HL-60 (cell line): ENCODE results near the gene EXOSC7.

Experiments
- DNase-seq, 2 experiments: peaks; one replicate each; pipeline ENCODE4 v3.0.0-alpha.2; 2010 to 2020; ENCODE audit warnings: low read depth in 1 of 2, low spot score in 1 of 2
- H3K27ac ChIP-seq: fragments of 250-450 bp; sonication (Bioruptor Pico); replicated peaks from 2 replicates; pipeline ENCODE4 v1.5.1; 2020; ENCODE audit warnings: mild to moderate bottlenecking, moderate library complexity
- H3K27me3 ChIP-seq: fragments of 250-450 bp; sonication (Bioruptor Pico); 2 replicates; pipeline ENCODE4 v1.5.1; 2021; ENCODE audit warnings: mild to moderate bottlenecking, moderate library complexity; ENCODE audit not compliant: insufficient read depth, poor library complexity, severe bottlenecking
- H3K4me3 ChIP-seq: replicated peaks from 2 replicates; pipeline ENCODE4 v1.5.1; 2011; ENCODE audit warnings: mild to moderate bottlenecking, control low read depth, low read length; ENCODE audit not compliant: insufficient read depth
- GABPA ChIP-seq: IDR thresholded peaks from 2 replicates; pipeline ENCODE4 v1.6.1; 2012; ENCODE audit warnings: low read depth
- POLR2AphosphoS5 ChIP-seq: IDR thresholded peaks from 2 replicates; pipeline ENCODE4 v1.6.1; 2012; ENCODE audit warnings: low read depth
- SPI1 ChIP-seq: IDR thresholded peaks from 2 replicates; pipeline ENCODE4 v1.6.1; 2012; ENCODE audit warnings: low read depth, mild to moderate bottlenecking, borderline replicate concordance
- TF ChIP-seq, protein P1 (sequence below): IDR thresholded peaks from 2 replicates; pipeline ENCODE4 v1.6.1; 2012; ENCODE audit warnings: low read depth; ENCODE audit not compliant: insufficient replicate concordance
- TF ChIP-seq, protein P2 (sequence below): IDR thresholded peaks from one replicate; pipeline ENCODE4 v1.5.1; 2011; ENCODE audit warnings: low read length, control low read depth, inconsistent platforms; ENCODE audit not compliant: insufficient read depth

Gene EXOSC7

GRCh38 chr3:44987332-44987731 lies 11.3 kb downstream of the EXOSC7 start:
- no peak for TF ChIP-seq POLR2AphosphoS5
- TF ChIP-seq, protein P1, sequence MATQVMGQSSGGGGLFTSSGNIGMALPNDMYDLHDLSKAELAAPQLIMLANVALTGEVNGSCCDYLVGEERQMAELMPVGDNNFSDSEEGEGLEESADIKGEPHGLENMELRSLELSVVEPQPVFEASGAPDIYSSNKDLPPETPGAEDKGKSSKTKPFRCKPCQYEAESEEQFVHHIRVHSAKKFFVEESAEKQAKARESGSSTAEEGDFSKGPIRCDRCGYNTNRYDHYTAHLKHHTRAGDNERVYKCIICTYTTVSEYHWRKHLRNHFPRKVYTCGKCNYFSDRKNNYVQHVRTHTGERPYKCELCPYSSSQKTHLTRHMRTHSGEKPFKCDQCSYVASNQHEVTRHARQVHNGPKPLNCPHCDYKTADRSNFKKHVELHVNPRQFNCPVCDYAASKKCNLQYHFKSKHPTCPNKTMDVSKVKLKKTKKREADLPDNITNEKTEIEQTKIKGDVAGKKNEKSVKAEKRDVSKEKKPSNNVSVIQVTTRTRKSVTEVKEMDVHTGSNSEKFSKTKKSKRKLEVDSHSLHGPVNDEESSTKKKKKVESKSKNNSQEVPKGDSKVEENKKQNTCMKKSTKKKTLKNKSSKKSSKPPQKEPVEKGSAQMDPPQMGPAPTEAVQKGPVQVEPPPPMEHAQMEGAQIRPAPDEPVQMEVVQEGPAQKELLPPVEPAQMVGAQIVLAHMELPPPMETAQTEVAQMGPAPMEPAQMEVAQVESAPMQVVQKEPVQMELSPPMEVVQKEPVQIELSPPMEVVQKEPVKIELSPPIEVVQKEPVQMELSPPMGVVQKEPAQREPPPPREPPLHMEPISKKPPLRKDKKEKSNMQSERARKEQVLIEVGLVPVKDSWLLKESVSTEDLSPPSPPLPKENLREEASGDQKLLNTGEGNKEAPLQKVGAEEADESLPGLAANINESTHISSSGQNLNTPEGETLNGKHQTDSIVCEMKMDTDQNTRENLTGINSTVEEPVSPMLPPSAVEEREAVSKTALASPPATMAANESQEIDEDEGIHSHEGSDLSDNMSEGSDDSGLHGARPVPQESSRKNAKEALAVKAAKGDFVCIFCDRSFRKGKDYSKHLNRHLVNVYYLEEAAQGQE: no peak
- TF ChIP-seq, protein P2, sequence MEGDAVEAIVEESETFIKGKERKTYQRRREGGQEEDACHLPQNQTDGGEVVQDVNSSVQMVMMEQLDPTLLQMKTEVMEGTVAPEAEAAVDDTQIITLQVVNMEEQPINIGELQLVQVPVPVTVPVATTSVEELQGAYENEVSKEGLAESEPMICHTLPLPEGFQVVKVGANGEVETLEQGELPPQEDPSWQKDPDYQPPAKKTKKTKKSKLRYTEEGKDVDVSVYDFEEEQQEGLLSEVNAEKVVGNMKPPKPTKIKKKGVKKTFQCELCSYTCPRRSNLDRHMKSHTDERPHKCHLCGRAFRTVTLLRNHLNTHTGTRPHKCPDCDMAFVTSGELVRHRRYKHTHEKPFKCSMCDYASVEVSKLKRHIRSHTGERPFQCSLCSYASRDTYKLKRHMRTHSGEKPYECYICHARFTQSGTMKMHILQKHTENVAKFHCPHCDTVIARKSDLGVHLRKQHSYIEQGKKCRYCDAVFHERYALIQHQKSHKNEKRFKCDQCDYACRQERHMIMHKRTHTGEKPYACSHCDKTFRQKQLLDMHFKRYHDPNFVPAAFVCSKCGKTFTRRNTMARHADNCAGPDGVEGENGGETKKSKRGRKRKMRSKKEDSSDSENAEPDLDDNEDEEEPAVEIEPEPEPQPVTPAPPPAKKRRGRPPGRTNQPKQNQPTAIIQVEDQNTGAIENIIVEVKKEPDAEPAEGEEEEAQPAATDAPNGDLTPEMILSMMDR: no peak
- no peak for TF ChIP-seq GABPA
- TF ChIP-seq SPI1: no peak
- no peaks in the 10 kb centered on the region for H3K27me3 ChIP-seq
- H3K4me3 ChIP-seq: no peak overlapping the region
- peak overlapping the region; percentile 12; the same call in 1 of the 2 replicates for H3K27ac ChIP-seq
- no peak for DNase-seq

DNA sequence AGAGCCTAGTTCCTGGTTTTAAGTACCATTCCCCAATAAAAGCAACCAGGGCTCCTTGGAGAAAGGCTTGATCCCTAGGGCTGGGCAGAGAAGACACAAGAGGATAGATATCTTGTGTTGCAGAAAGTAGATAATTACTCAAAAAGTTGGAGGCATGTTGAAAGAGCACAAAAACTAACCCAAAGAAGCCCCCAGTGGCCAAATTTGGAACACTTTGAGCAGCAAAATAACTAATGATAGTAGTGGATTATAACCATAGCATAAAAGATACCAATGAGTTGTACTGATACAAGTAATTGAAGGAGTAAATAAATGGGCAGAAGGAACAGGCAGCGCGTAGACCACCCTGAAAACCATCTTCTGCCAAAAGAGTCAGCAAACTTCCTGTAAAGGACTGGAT lies 12.0 kb downstream of the EXOSC7 start:
- no peak overlapping the region for H3K4me3 ChIP-seq
- TF ChIP-seq, protein P2: peak; percentile 37
- TF ChIP-seq SPI1: no peak
- DNase-seq: peak in 1 of 2 experiments; percentile 34
- H3K27me3 ChIP-seq: no peaks in the 10 kb centered on the region
- peak overlapping the region; percentile 12; the same call in 1 of the 2 replicates for H3K27ac ChIP-seq

DNA sequence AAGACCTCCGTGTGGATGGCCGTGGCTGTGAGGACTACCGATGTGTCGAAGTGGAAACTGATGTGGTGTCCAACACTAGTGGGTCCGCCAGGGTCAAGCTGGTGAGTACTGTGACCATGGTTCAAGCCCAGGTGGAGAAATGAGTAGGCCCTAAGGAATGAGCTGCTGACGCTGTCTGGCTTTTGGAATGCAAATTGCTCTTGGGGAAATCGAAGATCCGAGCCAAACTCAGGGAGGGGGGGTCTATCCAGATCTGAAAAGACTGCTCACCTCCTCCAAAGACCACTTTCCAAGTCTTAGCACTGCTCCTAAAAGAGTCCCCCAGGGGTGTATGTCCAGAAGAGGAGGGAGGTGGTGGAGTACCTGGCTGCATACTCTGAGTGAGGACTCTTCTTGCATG lies 13.1 kb downstream of the EXOSC7 start:
- Histone ChIP-seq H3K4me3 (no peak overlapping the region), H3K27me3 (no peaks in the 10 kb centered on the region), H3K27ac (no peak overlapping the region)
- TF ChIP-seq POLR2AphosphoS5 (no peak), SPI1 (no peak), GABPA (no peak)
- TF ChIP-seq, protein P1: no peak
- TF ChIP-seq, protein P2: no peak
- DNase-seq: no peak

GRCh38 chr3:44989636-44990373 lies 13.8 kb downstream of the EXOSC7 start:
- H3K4me3 ChIP-seq: no peak overlapping the region
- TF ChIP-seq, protein P2: no peak
- TF ChIP-seq POLR2AphosphoS5 (no peak), SPI1 (no peak), GABPA (no peak)
- TF ChIP-seq, protein P1: no peak
- peak in 1 of 2 experiments; percentile 31 for DNase-seq
- no peaks in the 10 kb centered on the region for H3K27me3 ChIP-seq
- no peak overlapping the region for H3K27ac ChIP-seq
